T1000 (cell line): Measurements from ENCODE around the gene PDCD10.
A peak's percentile ranks its signal among the peaks of the same experiment; 100 is the strongest.

Source experiments
- DNase-seq: peaks from one replicate; lab custom pipeline; 2025; ENCODE audit warnings: mixed read lengths; lab: John Stamatoyannopoulos, UW

Gene PDCD10

DNA sequence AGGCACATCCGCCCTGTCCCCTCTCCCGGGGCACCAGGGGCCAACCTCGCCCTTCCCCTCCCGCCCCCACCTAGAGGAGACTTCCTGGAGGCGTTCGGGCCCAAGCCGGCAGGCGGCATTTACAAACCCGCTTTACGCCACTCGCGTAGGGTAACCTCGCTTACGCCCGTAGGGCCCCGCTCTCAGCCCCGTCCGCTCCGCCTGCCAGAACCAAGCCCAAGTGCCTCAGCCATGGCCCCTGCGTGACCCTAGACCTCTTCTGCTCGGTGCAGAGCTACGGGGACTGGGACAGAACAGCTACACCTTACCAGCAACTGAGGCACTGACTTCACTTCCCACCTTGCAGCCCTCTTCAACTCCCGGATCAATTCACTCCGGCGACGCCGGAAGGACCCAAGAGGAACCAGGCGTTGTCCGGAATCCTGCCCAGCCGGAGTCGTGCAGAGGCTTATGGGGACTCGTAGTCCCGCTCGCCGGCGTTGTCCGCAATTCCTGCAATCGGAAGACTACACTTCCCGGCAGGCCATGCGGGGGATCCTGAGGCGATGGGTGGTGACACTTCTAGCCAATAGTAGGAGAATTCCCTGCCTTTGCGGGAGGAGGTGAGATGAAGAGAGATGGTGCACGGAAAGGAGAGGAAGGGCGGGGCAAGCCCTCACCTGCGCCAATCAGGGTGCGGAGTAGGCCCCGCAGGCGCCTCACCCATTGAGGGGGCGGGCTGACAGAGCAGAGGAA lies at the start of gene PDCD10:
PDCD10 (minus strand) TSS at position 395 of the 735 bp plus-strand sequence. CDS start 14,735 bp downstream, outside the sequence.
- DNase-seq: peak; percentile 94

- DNase-seq: no peak
These were observed 49.1 kb upstream of the PDCD10 start for GRCh38 chr3:167783781-167784180.

DNA sequence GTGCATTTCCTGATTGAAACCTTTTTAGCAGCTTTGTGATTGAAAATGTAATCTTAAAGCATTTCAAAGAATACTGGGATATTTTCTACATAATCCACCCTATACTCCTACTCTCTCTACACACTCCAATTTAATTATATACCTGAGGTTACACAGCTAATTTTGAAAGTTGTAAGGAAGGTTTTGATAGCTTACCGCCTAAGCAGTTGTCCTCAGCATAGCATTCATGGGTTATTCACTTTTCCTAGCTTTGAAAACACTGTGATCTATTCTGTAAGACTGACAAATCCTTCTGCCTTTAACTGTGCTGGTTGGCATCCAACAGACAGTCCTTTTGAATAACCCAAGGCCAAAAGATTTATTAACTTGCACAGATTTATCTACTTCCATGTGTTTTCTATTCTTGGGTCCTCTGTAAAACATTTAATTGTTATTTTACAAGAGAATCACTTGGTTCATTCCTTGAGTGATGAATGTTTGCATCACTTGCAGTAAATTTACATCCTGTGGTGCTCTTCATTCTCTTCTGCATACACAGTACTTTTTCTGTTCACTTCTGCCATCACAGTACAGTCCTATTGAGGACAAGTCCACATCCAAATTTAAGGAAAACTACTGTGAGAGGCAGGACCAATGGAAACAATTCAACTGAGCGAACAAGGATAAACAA lies 45.7 kb upstream of the PDCD10 start:
- no peak for DNase-seq

GRCh38 chr3:167777356-167777755 lies 42.7 kb upstream of the PDCD10 start:
- DNase-seq: no peak

DNA sequence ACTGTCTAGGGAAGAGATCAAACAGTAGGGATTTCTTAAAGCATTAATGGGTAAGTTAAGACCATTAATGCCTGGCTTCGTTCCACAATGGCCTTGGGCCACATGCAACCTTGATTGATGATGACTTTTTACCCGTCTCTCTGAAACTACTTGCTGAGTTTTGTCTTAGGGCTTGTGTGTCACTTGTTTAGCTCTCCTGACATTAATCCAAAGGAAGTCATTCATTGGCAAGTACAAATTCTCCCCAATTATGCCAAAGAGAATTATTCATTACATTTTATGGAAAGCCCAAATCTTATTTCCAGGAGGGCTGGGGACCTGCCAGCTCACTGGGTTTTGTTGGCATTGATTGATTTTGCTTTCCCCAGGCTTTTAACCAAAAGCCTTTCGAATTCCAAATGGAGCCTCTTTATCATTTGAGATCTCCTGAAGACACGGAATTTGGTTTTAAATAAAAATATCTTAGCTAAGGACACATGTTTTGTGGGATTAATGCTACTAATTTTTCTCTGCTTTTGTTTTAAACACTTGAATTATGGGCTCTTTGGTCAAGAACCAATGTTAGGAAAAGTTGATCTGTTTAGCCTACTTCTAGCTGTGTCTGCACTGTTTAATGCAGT lies 41.5 kb upstream of the PDCD10 start:
- no peak for DNase-seq

DNA sequence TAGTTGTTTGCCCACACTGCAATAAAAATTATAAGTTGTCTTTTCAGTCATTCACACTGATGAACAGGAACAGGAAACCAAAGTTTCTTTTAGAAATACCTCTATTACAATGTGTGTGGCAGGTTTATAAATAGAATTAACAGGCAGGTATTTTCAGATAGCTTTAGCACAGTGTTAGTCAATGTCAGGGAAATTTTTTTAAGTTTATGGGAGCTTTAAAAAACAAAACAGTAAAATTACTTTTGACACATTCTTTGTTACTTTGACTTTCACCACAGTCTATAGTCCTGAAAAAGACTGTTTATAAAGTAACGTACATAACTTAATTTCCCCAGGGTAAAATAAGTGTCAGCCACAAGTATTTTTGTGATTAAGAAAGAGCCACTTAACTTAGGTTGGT lies 38.9 kb upstream of the PDCD10 start:
- DNase-seq: no peak

DNA sequence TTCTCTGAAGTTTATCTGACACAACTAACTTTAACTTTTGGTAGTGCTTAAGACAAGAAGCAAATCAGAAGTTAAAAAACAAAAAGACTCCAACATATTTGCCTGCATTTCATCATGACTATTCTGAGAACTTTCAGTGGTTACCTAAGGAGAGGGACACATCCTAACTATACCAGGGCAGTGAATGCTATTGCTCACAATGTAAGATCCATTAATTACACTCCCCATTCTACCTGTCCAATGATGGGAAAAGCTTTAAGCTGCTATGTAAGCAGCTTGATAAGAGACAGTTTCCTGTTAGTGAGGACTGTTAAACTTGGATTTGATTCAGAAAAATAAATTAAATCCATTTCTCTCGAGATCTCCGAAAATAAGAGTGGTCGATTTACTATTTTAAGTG lies 38.3 kb upstream of the PDCD10 start:
- no peak for DNase-seq

DNA sequence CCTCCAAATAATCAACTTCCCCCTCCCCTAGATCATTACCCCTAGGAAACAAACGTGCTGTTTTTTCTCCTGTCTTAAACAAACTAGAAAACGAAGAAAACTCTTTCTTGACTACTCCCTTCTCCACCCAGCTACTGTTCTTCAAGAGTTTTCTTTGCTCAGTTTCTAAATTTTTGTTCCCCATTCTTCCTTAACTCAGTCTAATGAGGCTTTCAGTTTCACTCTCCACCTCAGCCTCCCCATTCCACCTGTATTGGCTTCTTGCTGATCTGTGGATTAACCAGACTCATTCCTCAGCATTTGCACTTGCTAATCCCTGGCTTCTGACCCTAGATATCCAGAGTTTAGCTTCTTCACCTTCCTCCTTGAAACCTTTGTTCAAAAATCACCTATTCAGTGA lies 27.6 kb upstream of the PDCD10 start:
- no peak for DNase-seq

DNA sequence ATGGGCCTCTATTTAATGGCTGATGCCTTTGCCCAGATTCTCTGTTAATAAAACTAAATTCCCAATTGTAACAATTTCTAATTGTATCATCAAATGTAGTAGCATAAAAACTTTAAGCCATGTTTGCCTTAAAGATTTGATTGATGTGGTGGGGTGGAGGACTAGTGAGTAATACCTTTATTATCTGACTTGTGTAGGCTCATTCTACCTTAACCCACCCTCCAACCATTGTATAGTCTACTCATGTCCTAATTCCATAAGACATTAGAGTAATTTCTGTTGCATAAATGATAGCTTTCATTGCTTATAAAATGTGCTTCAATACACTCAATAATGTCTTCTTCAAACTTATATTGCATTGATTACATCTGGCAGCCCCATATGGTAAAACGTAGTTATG lies 26.6 kb upstream of the PDCD10 start:
- no peak for DNase-seq

GRCh38 chr3:167754049-167754448 lies 19.4 kb upstream of the PDCD10 start:
- DNase-seq: no peak

DNA sequence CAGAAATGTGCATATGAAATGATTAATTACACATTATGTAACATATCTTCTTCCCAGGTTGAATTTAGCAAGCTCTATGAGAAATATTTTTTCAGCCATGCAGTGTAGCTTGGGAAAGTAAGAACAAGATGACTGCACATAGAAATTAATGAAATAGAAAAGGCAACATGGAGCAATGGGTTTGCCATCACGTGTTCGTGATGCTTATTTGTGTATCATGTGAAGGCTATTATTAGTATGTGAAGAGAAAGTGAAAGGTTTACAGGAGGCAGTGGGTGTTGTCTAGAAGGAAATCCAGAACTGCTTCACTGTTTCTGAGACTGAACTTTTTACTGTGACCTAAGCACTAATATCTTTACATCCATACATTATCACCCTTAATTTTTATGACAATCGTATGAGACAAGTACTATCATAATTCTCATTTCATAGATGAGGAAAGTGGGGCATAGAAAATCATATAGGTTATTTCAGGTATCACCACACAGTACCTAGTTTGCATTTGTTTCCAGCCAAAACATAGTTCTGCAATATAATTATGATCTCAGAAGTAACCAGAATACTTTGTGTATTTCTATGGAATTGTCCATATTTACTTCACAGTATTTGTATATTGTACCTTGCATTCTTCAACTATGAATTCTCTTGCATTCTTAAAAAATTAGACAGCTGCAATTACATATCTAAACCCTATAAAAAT lies 15.7 kb upstream of the PDCD10 start:
- DNase-seq: no peak

DNA sequence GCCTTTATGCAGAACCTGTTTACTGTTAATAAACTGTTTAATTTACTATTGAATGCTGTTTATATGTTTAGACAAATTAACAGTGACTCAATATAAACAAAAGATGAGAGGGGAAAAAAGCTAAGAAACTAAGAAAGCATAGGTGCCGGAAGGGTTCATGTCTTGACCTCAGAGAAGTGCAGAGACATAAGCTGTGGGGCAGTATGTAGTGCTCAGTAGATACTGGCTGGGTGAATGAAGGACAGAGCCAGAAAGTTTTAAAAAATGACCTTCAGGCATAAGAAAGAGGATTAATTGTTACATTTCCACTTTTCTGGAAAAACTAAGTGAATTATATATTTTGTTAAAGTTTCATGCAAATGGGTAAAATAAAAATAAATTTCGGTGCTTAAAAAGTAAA lies 15.0 kb upstream of the PDCD10 start:
- no peak for DNase-seq

- no peak for DNase-seq
These were observed 14.5 kb upstream of the PDCD10 start for GRCh38 chr3:167749209-167749608.

DNA sequence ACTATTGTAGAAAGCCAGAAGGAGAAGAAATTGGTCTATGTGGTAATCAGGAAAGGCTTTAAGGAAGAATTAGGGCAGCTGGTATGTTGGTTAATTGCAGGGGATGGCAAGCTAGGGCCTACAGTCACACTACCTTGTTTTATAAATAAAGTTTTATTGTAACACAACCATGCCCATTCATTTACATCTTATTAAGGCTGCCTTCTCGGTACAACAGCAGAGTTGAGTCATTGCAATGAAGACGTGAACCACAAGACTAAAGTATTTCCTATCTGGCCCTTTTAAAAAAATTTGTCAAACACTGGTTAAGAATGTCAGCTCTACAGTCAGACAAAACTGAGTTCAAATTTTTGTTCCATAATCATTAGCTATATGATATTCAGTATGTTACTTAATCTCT lies 9.1 kb upstream of the PDCD10 start:
- DNase-seq: no peak

- no peak for DNase-seq
These were observed 7.6 kb upstream of the PDCD10 start for GRCh38 chr3:167742338-167742737.

- no peak for DNase-seq
These were observed 6.4 kb upstream of the PDCD10 start for GRCh38 chr3:167740961-167741587.

- no peak for DNase-seq
These were observed 4.6 kb upstream of the PDCD10 start for GRCh38 chr3:167739190-167739810.

DNA sequence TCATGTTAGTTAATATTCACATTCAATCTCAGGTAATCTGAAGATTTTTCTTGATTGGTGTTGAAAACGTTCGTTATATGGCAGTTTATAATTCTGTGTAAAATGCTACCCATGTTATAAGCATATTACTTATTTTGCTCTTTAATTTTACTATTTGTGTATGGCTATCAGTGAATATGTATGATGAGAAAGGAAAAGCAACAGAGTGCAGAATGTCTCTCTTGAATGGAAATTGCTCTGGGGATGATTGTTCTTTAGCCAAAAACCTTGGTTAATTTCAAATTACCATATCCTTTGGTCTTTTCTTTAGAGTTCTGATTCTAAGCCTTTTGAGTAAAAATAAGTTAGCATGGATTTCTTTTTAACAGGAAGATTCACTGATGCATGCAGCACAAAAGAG lies 3.3 kb upstream of the PDCD10 start:
- no peak for DNase-seq

DNA sequence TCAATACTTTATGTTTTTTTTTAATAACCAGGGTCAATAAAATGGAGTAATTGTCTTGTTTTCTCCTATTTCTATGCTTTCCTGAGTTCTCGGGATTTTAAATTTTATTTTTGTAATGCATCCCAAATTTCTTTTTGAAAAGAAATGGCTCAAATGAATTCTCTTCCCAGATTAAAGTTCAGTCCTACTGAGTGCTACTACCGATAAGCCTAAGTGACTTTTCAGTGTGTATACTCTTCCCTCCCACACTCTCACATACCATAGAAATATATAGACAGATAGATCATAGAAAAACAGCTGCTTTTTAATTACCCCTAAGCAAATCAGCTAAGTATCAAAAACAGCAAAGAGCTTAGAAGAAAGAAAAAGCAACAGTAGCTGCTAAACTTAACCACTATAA lies 2.3 kb upstream of the PDCD10 start:
- no peak for DNase-seq

GRCh38 chr3:167736264-167736787 lies 1.6 kb upstream of the PDCD10 start:
- no peak for DNase-seq
